Measurements from ENCODE around the gene VPS39.

DNA sequence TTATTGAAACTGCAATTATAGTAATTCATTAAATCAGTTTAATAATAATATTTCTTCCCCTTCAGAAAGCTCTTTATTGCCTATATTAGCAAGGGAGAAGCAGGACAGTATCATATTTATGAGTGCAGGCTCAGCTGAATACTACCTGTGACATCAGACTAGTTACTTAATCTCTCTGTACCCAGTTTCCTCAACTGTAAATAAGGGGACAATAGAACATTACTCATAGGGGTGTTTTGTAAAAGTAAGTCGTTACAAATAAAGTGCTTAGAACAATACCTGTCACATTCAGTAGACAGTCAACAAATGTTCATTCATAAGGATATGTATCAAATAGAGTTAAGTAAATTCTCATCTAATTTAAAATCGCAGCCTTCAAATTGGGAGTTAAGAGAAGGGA is 12.1 kb upstream of the VPS39 start:
- no peak for TF ChIP-seq CTCF (IDR thresholded peaks at IDR 0.05)
- no peak for TF ChIP-seq POLR2A (IDR thresholded peaks at IDR 0.05)
- no peak for TF ChIP-seq POLR2AphosphoS5 (IDR thresholded peaks at IDR 0.05)
